Stimulated activated CD4-positive, alpha-beta T cell treated with anti-CD3 and anti-CD28 coated beads, Interleukin-15, amount 100 ng/mL, for 1 hour (primary cell): ENCODE data around the gene ATP8B4.

Experiments
- DNase-seq, 2 donors: peaks; one replicate each; pipeline ENCODE4 v3.0.0-alpha.2; 2020; ENCODE audit warnings: low read depth in 1 of 2, low spot score in 1 of 2

The ATP8B4 gene

GRCh38 chr15:50028326-50028725, 90.7 kb downstream of the ATP8B4 start:
- DNase-seq = no peak

GRCh38 chr15:50024281-50024680, 94.8 kb downstream of the ATP8B4 start:
- DNase-seq = no peak

GRCh38 chr15:50018491-50018890, 100.5 kb downstream of the ATP8B4 start:
- DNase-seq = no peak

- DNase-seq = no peak
Measured at GRCh38 chr15:50017522-50017921, 101.5 kb downstream of the ATP8B4 start.

- DNase-seq = no peak
Measured at GRCh38 chr15:50016951-50017350, 102.1 kb downstream of the ATP8B4 start.

GRCh38 chr15:50012790-50013189, 106.2 kb downstream of the ATP8B4 start:
- DNase-seq = no peak

- DNase-seq = no peak
Measured at GRCh38 chr15:50009634-50010033, 109.4 kb downstream of the ATP8B4 start.

- DNase-seq = peak; percentile 13 to 17
Measured at GRCh38 chr15:50003786-50004334, 115.2 kb downstream of the ATP8B4 start.

- no peak for DNase-seq
Measured at GRCh38 chr15:49991587-49991986, 127.4 kb downstream of the ATP8B4 start.

- DNase-seq = no peak
Measured at GRCh38 chr15:49990835-49991545, 128.0 kb downstream of the ATP8B4 start.

GRCh38 chr15:49989498-49989897, 129.5 kb downstream of the ATP8B4 start:
- no peak for DNase-seq

GRCh38 chr15:49988766-49989165, 130.3 kb downstream of the ATP8B4 start:
- no peak for DNase-seq

GRCh38 chr15:49987896-49988295, 131.1 kb downstream of the ATP8B4 start:
- no peak for DNase-seq

- DNase-seq = no peak
Measured at GRCh38 chr15:49987198-49987785, 131.7 kb downstream of the ATP8B4 start.

- DNase-seq = no peak
Measured at GRCh38 chr15:49986326-49986725, 132.7 kb downstream of the ATP8B4 start.

- no peak for DNase-seq
Measured at GRCh38 chr15:49985463-49985862, 133.6 kb downstream of the ATP8B4 start.

- no peak for DNase-seq
Measured at GRCh38 chr15:49984436-49984835, 134.6 kb downstream of the ATP8B4 start.

GRCh38 chr15:49982584-49982983, 136.4 kb downstream of the ATP8B4 start:
- DNase-seq = no peak

GRCh38 chr15:49979705-49980382, 139.2 kb downstream of the ATP8B4 start:
- no peak for DNase-seq

GRCh38 chr15:49978121-49978520, 140.9 kb downstream of the ATP8B4 start:
- no peak for DNase-seq

GRCh38 chr15:49977306-49977705, 141.7 kb downstream of the ATP8B4 start:
- DNase-seq = no peak

- no peak for DNase-seq
Measured at GRCh38 chr15:49964551-49964950, 154.5 kb downstream of the ATP8B4 start.
